Measurements from ENCODE around the gene PRKN.

Gene PRKN

DNA sequence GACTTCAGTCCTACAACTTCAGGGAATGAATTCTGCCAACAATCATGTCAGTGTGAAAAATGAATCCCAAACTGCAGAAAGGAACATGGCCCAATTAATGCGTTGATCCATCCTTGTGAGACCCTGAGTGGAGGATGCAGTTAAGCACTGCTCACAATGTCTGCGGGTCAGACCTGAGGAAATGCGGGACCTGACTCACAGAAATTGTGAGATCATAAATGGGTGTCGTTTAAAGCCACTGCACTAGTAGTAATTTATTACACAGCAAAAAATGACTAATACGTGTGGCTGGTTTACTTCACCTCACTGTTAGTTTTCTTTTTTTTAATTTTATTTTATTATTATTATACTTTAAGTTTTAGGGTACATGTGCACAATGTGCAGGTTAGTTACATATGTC lies 505.0 kb downstream of the PRKN start:
- DNase-seq: no peak

DNA sequence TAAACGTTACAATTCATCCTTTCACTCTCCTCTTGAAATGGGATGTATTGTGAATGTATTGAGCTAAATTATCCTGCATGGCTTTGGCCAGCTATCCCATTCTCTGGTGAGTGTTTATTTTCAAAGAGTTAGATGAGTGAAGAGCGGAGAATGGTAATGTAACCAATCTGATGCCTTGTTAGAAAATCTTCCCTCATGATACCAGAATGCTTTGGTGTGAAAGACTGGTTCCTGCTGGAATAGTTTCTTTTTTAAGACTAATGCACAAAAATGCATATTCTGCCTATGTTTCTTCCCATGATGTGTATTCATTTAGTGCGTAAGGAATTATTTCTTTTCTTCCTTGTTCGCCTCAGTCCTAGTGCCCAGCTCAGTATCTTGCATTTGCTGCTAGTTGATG lies 506.7 kb downstream of the PRKN start:
- no peak for DNase-seq

DNA sequence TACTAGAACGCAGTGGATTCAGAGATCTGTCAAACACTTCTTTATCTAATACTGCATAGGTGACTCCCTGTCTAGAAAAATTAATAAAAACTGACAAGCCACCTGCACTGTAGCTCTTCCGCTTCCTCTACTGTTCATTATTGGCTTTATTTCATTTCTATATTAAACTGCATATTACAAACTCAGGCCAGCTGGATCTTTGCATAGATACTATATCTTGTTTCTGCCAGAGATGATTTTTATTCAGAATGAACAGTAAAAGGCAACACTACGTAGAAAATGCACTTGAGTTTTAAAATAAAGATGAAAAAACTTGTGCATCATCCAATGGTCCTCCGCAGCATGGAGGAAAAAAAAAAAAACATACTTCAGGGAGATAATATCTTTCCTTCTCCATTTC lies 508.3 kb downstream of the PRKN start:
- DNase-seq: no peak

DNA sequence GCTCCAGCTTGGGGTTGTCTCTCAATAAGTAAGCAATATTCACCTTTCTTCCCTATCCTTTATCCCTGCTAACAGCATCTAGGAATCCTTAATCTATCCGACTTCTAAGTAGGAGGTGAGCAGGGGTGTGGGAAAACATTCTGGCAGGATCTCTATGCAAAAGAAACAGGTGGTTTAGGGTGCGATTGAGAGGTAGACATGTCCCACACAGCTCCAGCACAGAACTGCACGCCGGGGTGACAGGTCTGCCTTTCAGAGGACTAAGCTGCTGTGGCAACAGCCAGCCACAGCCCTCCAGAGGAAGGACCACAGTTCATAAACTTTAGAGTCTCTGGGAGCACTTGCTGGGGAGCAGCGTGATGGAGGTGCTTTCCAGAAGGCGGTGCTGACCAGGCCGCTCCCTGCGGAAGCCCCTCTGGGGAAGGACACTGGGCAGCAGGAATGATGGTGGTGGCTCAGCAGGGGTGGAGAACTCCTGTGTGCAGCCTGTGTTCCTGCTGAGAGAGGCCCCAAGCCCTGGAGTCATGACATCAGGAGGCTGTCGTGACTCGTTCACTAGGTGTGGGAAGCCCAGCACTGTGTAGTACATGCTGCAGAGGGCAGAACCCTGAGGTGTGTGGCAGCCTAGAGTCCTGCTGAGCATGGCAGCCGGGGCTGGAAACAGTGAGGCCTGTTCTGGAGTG lies 509.6 kb downstream of the PRKN start:
- DNase-seq: no peak

DNA sequence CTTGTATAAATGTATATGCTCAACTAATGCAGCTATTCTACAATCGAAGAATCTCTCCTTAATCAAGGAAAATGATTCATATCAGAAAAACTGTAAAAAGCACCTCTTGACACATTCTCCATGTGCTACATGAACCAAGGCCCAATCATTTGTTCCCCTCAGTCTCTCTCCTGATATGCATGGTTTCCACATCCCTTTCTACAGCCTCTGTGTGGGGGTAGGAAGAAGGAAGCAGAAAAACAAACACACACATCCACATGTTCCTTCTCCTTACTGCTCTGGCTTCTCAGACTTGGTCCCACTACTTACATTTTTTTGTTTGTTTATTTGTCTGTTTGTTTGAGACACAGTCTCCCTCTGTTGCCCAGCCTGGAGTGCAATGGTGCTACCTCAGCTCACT lies 510.5 kb downstream of the PRKN start:
- DNase-seq: no peak

DNA sequence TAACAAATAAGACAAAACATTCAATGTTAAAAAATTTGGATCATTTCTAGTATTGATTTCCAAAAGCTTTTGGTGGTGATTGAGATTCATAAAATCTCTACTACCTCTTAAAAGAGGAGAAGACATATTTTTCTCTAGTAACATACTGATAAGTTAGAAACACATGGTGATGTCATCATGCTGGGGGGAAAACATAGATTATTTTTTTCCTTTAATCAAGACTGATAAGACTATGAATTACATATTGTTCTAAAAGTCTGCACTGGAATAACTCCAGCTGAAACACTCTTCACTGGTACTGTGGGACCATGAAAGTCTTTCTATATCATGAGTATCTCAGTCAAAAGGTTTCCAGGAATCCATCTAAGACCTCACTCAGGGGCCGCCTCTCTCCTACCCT lies 515.8 kb downstream of the PRKN start:
- no peak for DNase-seq

DNA sequence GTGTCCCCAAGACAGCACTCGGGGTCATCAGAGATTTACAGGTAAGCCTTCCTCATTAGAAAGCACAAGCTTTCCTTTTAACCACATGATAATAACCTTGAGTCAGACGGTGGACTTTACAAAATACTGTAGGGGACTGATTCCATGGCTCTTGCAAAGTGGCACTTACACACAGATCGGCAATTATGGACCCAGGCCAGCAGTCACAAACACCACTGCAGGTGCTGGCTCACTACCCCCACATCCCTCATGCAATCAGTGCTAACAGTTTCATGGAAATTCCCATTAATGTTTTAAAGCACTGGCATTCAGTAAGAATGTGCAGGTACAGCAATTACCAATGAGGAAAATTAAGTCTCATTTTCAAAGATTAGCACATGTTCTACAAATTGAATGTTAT lies 516.5 kb downstream of the PRKN start:
- DNase-seq: no peak

DNA sequence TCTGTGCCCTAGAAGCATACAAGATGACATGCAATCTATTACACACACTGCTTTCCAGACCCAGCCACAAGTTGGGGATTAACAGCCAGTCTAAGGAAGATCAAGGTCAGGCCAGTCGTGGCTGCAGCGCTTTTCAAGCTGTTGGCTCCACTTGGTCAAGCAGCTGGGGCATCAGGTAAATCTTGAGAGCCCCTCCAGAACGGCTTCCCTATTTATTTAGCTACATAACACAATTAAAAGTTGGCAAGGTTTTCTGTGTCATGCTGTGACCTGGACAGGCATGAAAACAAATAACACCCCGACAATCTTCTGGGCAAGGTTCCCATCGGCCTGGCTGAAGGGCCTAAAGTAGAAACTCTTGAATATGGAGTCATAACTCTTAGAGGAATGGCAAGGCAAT lies 524.3 kb downstream of the PRKN start:
- no peak for DNase-seq

DNA sequence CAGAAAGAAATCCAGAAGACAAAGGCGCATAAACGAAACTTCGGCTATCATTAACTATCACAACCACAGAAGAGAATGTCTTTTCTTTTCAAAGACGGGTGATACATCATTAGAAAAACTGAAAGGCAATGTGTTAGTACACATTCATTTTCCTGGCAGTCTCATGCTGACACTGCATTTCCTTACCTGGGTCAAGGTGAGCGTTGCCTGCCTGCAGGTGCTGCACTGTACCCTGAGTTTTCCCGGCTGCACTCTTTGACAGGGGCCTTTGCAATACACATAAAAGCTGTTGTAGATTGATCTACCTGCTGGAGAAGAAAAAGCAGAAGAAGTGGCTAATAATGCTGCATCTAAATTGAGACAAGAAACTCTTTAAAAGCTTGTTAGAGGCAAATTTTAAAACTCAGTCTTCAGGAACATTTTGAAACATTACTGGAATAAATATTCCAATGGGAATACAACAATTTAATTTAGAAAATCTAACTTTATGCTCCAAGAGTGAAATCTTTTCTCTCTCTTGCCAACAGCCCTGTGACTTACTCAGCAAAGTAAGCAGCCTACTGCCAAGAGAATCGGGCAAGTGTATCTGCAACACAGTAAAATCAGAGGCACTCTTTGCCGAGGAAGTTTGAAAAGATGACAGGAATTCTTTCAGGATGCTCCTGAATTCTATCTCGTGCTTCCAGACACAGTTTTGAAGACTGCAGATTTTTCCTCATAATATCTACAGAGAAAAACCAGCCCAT lies 526.4 kb downstream of the PRKN start:
- no peak for DNase-seq

DNA sequence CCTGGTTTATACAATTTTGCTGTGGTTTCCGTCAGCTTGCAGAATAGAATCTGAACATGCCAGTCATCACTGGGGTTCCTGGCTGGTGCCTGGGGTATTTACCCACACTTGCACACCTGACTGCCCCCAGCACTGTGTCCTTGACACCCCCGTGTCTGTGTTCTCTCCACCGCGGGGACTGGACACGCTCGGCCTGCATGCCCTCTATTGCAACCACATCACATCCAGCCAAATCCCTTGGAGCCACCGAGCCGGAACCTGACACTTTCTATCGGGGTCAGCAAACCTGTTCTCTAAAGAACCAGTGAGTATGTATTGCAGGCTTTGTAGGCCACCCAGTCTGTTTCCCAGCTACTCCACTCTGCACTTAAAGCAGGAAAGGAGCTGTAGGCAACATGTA lies 527.5 kb downstream of the PRKN start:
- no peak for DNase-seq

DNA sequence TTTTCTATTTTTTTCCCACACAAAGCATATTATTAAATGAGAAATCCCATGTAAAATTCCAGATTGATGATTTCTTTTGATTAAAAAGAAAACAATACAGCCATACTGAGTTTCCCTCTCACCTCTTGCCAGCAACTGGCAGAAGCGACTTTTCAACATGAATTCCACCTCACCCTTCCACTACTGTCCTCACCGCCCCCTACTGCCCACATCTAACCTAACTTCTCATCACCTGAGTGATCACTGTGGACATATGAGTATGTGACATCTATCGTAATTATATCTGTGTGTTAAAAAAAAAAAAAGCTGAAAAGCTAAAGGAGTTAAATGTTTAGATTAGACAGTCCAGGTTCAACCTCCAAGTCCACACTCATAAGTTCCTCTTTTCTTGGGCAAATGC lies 528.6 kb downstream of the PRKN start:
- DNase-seq: no peak

DNA sequence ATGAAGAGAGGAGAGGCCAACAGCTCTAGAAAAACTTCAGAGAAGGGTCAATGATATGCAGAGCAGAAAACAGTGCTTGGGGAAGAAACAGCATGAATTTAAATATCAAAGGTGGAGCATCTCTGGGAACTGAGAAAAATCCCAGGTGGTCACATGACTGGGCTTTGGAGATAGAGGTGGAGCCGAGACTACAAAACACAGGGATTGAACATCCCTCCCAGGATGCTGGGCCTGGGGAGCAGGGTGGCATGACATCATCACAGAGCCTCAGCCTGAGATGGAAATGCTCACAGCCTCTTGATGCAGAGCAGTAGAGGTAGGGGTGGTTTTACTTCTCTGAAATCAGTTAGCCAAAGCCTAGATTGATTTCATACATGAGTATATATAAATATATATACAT lies 529.5 kb downstream of the PRKN start:
- DNase-seq: no peak

DNA sequence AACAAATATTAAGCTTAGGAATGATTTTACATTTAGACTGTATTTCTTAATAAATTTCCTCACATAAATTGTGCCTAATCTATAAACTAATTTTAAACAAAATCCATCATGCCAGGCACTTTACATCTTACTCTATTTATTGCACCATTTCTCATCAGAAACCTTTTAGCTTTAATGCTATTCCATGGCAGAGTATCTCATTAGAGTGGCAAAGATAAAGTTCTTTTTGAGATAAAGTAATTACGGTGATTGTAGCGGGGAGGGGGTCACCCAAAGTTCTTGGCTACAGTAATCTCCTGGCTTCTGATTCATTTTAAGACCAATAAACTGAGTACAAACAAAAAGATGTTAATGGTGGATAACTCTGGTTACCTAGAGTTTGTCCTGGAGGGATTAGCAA lies 532.1 kb downstream of the PRKN start:
- no peak for DNase-seq

DNA sequence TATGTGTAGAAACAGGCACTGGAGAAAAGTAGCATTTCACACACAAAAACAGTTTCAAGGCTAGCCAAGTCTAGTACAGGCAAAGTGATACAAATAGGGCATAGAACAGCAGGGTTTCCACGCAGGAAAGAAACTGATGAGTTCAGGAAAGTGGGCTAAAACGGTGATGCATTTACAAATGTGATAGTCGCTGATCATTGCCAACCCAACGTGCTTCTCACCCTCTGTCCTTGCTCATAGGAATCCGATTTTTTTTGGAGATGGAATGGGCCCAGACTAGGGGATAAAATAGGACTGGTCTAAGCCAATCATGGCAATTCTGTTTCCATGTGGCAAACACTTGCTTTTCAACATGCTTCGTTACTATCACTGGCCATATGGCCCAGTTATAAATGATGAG lies 536.6 kb downstream of the PRKN start:
- no peak for DNase-seq

DNA sequence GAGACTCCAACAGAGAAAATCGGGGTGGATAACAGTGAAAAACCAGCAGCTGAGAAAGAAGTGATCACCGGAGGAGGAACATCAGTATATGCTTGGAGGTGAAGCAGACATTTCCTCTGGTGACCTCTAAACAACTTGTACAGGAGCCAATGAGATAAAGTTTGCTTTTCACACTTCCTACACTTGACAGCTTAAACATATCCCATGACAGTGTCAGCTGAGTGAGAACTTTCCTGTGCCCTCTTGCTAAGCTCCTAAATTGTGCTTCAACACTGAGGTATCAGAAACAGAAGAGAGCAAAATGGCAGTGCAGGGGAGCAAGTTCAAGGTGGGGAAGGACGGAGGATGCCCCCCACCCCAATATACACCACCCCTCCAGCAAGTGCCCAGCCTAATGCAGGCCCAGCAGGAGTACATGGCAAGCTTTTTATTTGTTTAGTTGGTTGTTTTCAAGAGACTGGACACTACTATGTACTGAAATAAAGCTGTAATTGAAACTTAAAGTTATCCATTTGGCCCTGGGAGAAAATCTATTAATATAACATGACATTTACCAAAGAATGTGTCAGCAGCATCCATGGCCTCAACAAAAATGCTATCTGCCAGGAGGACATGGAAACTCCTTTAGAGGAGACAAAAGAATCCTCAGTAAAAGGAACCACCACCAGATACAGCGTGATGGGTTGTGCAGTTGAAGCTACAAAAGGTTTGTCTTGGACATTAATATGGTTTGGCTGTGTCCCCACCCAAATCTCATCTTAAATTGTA lies 540.2 kb downstream of the PRKN start:
- DNase-seq: no peak

DNA sequence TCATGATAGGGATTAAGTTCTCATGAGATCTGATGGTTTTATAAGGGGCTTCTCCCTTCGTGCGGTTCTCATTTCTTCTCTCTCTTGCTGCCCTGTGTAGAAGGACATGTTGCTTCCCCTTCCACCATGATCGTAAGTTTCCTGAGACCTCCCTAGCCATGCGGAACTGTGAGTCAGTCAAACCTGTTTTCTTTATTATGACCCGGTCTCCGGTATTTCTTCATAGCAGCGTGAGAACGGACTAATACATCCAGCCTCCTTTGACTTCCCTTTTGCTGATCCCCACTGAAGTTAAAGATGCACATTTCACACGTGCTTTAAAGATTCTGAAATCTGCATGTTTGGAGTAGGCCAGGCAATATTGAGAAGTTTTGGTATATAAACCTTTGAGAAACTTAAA lies 543.1 kb downstream of the PRKN start:
- DNase-seq: no peak

DNA sequence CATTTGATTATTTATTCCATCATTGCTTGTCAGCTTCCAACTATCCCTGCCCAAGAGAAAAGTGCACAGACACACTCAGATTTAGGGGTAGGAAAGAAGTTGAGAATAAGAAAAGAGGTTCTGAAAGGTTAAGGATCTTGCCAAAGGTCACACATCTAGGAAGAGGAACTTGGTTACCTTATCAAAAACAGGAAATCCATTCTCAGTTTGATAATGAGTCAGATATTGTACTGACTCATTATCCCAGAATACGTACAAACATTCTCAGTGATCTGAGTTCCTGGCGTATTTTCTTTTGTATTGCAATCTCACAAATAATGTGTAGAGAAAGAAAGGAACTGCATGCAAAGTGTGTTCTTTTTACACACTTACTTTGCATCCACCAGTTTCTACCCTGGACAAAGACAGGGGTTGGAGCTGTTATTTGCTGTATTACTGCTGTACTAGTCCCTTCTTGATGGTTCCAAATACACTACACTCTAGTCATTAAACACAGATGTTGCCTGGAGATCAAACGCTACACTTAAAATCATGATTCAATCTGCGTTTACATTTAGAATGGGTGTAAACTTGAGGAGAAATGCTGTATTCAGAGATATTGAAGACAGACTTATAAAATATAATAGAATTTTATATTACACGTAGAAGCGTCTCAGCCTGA lies 545.7 kb downstream of the PRKN start:
- no peak for DNase-seq

DNA sequence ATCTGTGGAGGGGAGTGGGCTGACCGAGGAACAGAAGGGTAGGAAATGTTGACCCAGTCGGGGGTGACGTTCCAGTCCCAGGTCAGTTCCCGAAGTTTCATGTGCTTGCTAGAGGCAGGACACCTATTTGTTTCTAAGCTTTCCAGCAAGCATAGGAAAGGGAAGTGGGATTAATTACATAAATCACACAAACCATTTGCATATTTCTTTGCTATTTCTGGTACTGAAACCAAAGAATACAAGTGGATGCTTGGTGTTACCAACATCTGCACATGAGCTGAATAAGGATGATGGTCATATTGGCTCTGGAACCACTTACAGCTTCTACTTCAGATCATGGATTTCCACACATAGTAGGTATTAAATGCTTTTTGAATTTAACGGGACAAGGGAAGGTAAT lies 546.5 kb downstream of the PRKN start:
- no peak for DNase-seq

DNA sequence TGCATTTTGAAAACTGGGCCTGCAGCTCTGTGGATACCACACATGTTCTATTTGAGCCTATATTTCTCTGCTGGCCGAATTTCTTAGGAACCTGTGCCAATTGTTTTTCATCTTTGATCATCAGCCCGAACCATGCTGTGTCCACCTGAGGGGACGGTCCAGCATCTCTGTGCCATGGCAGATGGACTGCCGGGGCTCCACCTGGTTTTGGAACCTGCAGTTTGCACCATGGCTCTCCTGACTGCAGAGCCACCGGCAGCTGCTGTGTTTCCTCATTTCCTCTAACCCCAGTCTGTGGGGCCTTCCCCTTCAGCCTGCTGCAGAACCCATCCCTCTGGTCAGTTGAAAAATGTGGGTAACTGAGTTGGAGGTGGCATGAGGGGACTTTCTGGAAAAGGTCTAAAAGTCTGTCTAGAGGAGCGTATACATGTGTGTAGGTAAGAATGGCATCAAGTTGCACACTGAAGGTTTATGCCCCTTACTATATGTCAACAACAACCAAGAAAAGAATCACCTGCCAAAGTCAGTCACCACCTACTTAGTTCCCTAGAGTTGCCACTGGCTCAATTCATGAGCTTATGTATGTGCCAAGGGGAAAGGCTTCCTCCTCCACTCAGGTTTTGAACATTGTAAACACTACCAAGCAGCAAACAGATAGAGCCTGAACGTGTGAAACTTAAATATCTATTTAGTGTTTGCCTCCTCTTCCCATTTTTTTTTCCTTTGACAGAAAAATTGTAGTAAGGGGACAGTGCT lies 548.2 kb downstream of the PRKN start:
- no peak for DNase-seq

DNA sequence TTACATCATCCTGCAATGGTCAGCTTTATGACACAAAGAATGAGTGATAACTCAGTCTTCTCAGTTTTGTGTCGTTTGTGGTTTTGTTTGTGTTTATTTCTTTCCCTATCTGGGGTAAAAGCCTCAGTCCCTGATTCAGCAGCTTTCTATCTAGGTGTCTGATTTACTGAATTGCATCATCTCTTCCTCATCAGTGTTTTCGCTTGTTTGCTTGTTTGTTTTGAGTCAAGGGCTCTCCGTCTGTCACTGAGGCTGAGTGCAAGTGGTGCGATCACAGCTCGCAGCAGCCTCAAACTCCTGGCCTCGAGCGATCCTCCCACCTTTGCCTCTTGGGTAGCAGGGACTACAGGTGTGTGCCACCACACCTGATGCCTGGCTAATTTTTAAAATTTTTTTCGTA lies 548.9 kb downstream of the PRKN start:
- no peak for DNase-seq

DNA sequence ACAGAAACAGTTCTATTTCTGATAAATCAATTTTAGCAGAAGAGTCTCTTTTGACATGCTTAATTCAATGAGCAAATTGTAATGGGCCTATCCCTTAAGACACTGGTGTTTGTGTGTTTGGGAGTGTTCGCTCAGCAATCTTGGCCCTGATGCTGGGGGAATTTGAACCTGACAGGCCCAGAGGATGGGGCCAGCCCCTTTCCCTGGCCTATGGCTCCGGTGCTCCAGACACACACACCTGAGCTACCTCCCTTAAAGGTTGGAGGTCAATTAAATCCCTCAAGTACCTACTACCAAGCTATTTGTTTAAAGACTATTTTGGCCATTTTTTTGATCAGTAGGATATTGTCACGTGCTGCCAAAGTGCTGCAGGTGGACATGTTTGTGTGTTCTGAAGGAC lies 549.3 kb downstream of the PRKN start:
- no peak for DNase-seq

DNA sequence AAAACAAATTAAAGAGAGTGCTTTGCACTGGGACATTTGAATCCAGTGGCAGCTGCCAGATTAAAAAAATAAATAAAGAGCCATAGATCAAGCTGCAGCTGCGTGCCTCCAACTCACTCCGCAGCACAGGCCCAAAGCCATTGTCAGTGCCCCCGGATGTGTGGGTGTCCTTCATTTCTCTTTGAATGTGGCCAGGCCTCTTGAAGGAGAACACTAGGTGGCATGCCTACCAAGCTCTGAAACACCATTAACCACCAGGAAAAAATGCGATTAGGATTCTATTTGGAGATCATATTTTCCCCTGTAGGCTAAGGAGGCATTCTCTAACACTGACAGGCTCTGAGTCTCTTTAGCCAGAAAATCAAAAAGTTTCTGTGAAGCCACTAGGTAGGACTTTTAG lies 549.8 kb downstream of the PRKN start:
- no peak for DNase-seq

DNA sequence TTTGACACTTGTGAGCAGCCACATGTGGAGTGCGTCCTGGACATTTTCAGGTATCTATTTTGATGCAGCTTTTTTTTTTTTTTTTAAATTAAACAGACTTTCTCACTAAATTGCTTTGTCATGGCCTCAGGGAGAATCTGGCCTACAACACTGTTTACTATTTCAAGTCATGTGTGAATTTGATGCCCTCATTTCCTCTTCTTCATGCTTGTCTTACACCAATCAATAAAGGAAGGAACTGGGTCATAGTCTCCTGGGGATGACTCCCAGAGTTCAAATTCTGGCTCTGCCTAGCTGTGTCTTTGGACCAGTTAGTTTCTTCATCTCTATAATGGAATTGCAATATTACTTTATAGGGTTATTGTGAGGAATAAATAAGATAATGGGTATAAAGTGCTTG lies 554.1 kb downstream of the PRKN start:
- no peak for DNase-seq

Measured in activated gamma-delta T cell treated with Interleukin-2 at 50 U/mL for 16 hours (primary cell).